Ovary (tissue), 3 donors: Measurements from ENCODE around the gene CATSPER1.

Experiments
- CTCF ChIP-seq, 3 donors: fragments of 450-650 bp in 2 of 3; fragments of 200-600 bp in 1 of 3; IDR thresholded peaks; one replicate each; pipeline versions ENCODE4 v1.5.1 to v1.8.0; 2016 to 2022; ENCODE audit warnings: antibody characterized with exemption in 3 of 3, mild to moderate bottlenecking in 1 of 3
- EP300 ChIP-seq: sonication (generic); formaldehyde crosslinking; IDR thresholded peaks from one replicate; pipeline ENCODE4 v1.6.1; 2017; ENCODE audit warnings: antibody characterized with exemption
- POLR2A ChIP-seq: fragments of 450-650 bp; IDR thresholded peaks from one replicate; pipeline ENCODE4 v1.6.1; 2017; ENCODE audit warnings: antibody characterized with exemption, mild to moderate bottlenecking, moderate library complexity
- donor health status: DM: no; HTN: no; CAD: no.

GRCh38 chr11:66008468-66009101 lies 17.7 kb downstream of the CATSPER1 start:
- TF ChIP-seq CTCF (IDR thresholded peaks at IDR 0.05) (no peak), POLR2A (no peak), EP300 (no peak)
